ENCODE data around the gene MAML1.
"Not testable (repeated sequence)": the region's sequence is repeated elsewhere in the genome, so short reads cannot be mapped to it uniquely, and the experiment has no call there.

MAML1 gene

GRCh38 chr5:179768326-179769085, 35.9 kb downstream of the MAML1 start:
- no peak for DNase-seq

DNA sequence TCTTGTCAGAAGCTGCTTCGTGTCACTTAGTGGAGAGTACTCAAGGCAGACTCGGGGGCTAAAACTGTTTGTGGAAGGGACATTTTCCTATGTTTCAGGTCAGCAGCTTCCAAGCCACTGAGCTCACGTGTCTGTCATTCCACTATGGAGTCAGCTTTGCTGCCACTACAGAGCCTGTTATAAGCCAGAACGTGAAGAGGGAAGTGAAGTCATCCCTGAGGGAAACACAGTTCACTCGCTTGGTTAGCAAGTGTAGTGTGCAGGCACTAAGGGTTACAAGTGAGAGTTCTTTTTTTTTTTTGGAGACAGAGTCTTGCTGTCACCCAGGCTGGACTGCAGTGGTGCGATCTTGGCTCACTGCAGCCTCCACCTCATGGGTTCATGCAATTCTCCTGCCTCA, 36.6 kb downstream of the MAML1 start:
- DNase-seq: no peak

DNA sequence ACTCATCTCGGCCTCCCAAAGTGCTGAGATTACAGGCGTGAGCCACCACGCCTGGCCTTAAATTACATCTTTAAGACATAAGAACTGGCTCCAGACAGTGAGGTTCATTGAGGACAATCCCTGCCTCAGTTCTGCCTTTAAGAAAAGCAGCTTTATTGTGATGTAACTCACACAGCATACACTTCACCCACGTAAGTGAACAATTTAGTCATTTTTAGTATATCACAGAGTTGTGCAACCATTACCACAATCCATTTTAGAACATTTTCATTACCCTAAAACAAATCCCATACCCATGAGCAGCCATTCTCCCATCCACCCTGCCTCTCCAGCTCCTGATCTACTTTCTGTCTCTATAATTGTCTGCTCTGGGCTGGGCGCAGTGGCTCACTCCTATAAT, 37.2 kb downstream of the MAML1 start:
- DNase-seq: no peak

- no peak for DNase-seq
These were observed 38.8 kb downstream of the MAML1 start for GRCh38 chr5:179771311-179771895.

GRCh38 chr5:179772351-179772750, 39.7 kb downstream of the MAML1 start:
- DNase-seq: no peak

GRCh38 chr5:179773686-179774040, 41.0 kb downstream of the MAML1 start:
- no peak for DNase-seq

- DNase-seq: no peak
These were observed 41.8 kb downstream of the MAML1 start for GRCh38 chr5:179774442-179774841.

- no peak for DNase-seq
These were observed 43.9 kb downstream of the MAML1 start for GRCh38 chr5:179776411-179776938.

DNA sequence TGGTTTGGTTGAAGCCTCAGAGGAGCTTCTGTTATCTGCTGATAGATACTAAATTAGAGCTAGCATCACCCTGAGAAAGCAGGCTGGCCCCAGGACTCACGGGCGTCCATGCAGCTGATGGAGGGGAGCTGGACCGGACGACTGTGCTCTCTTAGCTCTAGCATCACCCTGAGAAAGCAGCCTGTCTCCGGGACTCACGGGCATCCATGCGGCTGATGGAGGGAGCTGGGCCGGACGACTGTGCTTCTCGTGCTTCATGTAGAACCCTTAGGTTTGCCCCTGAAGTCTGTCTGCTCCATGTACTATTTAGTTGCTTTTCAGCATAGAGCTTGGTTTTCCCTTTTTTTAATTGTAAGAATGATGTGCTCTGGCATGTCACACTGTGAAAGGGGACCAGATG, 44.8 kb downstream of the MAML1 start:
- no peak for DNase-seq

DNA sequence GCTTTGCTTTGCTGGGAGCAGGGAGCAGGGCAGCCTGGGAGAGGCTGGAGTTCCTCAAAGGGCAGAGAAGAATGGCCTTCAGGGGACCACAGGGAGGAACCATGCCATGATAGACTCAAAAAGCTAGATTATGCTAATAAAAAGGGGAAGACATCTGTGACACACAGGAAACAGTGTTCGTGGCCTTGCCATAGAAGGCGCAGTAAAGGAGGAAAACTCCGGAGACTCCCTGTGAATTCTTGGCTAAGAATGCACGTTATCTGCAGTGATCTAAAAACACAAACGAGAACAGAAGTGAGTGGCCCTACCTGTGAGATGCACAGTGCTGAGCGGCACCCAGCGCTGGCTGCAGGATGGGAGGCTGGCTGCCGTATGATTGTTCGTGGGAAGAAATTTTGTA, 45.3 kb downstream of the MAML1 start:
- DNase-seq: no peak

- DNase-seq: no peak
These were observed 46.0 kb downstream of the MAML1 start for GRCh38 chr5:179778591-179778990.

GRCh38 chr5:179779826-179780225, 47.2 kb downstream of the MAML1 start:
- DNase-seq: no peak

DNA sequence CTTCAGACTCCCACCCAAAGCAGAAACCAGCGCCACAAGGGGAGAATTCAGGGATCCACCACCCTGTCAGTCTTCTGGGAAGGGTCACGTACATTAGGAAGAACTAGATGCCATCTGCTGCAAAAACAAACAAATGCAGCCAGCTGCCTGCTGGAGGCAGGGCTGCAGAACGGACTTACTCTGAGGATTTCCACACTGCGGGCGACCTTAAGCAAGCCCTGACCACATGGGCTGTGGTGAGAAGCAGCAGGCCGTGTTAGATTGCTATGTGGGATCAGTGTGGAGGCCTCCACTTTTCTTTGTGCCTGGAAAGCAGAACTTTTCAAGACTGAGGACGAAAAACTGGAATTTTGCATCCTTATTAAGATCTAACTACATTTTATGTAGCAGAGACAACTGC, 47.7 kb downstream of the MAML1 start:
- no peak for DNase-seq

DNA sequence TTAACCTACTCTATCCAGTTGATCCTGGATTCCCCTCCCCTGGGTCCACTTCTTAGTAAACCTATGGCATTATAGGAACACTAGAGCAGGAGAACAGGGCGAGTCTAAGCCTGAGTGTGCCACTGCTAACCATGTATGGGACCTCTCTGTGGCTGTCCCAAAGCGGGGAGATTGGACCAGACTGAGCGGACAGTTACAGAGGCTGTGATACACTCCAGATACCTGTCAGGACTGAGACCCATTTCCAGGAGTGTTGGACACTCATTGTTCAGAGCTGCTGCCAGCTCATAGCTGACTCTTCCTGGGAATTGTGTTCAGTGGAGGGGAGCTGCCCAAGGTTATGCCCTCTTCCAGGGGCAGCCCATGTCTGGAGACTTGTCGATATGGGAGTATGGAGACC, 49.2 kb downstream of the MAML1 start:
- DNase-seq: no peak

- DNase-seq: no peak
These were observed 50.5 kb downstream of the MAML1 start for GRCh38 chr5:179783128-179783527.

DNA sequence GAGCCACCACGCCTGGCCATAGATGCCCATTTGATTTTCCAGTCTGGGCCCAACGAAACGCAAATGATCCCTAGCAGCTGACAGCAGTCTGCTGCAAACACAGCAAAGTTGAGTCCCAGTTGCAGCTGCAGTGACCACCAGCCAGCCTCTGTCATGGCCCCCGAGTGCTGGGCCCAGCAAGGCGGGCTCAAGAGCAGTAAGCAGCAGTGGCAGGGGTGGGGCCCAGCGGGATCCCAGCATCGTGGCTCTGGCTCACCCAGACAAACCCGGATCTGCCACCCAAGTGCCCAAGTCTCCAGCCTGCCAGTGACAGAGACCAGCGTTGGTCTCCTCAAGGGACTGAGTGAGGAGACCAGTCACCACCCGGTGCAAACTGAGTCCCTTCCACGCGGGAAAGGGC, 54.2 kb downstream of the MAML1 start:
- DNase-seq: no peak

GRCh38 chr5:179788193-179788854, 55.7 kb downstream of the MAML1 start:
- DNase-seq: no peak

DNA sequence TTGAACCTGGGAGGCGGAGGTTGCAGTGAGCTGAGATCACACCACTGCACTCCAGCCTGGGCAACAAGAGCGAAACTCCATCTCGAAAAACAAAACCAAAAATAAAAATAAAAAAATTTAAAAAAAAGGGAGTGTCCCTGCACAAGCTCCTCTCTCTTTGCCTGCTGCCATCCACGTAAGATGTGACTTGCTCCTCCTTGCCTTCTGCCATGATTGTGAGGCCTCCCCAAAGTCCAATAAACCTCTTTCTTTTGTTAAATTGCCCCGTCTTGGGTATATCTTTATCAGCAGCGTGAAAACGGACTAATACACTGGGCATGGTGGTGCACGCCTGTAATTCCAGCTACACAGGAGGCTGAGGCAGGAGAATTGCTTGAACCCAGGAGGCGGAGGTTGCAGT, 56.7 kb downstream of the MAML1 start:
- not testable (repeated sequence) for DNase-seq

DNA sequence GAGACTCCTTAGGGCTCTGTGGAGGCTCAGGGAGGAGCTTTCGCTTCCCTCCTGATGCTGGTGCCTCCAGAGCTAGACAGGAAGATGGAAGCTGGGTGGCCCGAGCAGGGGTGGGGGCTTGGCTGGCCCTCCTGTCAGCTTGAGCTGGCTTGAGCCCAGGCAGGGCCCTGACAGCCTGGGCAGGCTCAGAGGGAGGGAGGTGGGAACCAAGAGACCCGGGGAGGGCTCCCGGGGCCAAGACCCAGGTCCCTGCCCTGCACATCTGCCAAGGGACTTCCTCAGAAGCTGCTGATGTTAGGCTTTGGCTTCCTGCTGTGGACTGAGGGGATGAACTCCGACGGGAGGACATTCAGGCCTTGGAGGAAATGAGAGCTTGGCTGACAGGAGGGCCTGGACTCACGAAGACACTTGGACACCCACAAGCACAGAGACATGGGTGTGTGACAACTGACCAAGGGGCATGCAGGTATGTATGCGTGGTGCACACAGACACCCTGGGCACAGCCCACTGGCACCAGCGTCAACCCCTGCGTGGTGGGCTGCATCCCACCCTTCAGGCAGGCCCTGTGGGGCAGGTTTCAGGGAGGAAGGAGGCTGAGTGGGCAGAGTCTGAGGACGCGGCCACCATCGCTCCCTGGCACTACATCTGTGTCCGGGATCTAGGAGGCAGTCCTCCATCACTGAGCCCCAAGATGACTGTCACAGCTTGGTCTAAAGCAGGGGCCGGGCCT, 59.4 kb downstream of the MAML1 start:
- DNase-seq: no peak

GRCh38 chr5:179792612-179793467, 60.2 kb downstream of the MAML1 start:
- no peak for DNase-seq

GRCh38 chr5:179793468-179794139, 61.0 kb downstream of the MAML1 start, which contains the start of gene LTC4S:
TSS of gene LTC4S (plus strand) at chr5:179793986. CDS start at chr5:179794081, 95 bp downstream.
- no peak for DNase-seq

DNA sequence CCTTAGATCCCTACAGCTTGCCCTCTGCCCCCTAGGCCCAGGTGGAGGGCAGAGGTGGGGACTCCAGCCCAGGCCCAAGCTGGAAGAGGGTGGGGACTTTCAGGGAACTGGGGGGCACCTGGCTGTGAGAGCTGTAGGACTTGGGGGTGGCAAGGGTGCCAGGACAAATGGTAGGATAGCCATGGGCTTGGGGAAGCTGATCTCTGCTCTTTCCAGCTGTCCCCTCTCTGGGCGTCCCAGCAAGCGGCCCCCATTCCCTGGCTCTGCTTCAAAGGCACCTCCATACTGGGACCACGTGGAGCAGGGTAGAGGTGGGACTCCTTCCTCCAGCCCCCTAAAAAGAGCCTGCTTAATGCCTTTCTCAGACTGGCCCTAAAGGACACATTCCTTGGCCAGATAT, 61.5 kb downstream of the MAML1 start:
- DNase-seq: no peak
